ENCODE measurements around the gene MINAR1.
"Not testable (repeated sequence)": the region's sequence is repeated elsewhere in the genome, so short reads cannot be mapped to it uniquely, and the experiment has no call there.

Gene MINAR1

GRCh38 chr15:79431636-79432344 lies at the start of gene MINAR1:
TSS of gene MINAR1 (plus strand) at chr15:79432336. CDS start at chr15:79456148, 23,812 bp downstream.
- no peak for DNase-seq

GRCh38 chr15:79394231-79394630 lies 37.9 kb upstream of the MINAR1 start:
- DNase-seq: no peak

GRCh38 chr15:79396850-79397249 lies 35.3 kb upstream of the MINAR1 start:
- no peak for DNase-seq

GRCh38 chr15:79397269-79397910 lies 34.7 kb upstream of the MINAR1 start:
- no peak for DNase-seq

GRCh38 chr15:79399606-79400005 lies 32.5 kb upstream of the MINAR1 start:
- DNase-seq: no peak

GRCh38 chr15:79400650-79401049 lies 31.5 kb upstream of the MINAR1 start:
- DNase-seq: no peak

GRCh38 chr15:79401301-79401700 lies 30.8 kb upstream of the MINAR1 start:
- DNase-seq: no peak

GRCh38 chr15:79402136-79402535 lies 30.0 kb upstream of the MINAR1 start:
- no peak for DNase-seq

- DNase-seq: no peak
Observed at GRCh38 chr15:79403501-79403900, 28.6 kb upstream of the MINAR1 start.

GRCh38 chr15:79406210-79406609 lies 25.9 kb upstream of the MINAR1 start:
- DNase-seq: no peak

GRCh38 chr15:79408041-79408440 lies 24.1 kb upstream of the MINAR1 start:
- no peak for DNase-seq

GRCh38 chr15:79410237-79410636 lies 21.9 kb upstream of the MINAR1 start:
- DNase-seq: no peak

- no peak for DNase-seq
Observed at GRCh38 chr15:79412010-79412409, 20.1 kb upstream of the MINAR1 start.

GRCh38 chr15:79412429-79412828 lies 19.7 kb upstream of the MINAR1 start:
- DNase-seq: no peak

GRCh38 chr15:79416876-79417275 lies 15.3 kb upstream of the MINAR1 start:
- DNase-seq: no peak

- DNase-seq: no peak
Observed at GRCh38 chr15:79418693-79419279, 13.3 kb upstream of the MINAR1 start.

- no peak for DNase-seq
Observed at GRCh38 chr15:79425591-79426295, 6.4 kb upstream of the MINAR1 start.

GRCh38 chr15:79426899-79427298 lies 5.2 kb upstream of the MINAR1 start:
- not testable (repeated sequence) for DNase-seq

- DNase-seq: no peak
Observed at GRCh38 chr15:79427781-79428598, 4.1 kb upstream of the MINAR1 start.

GRCh38 chr15:79430901-79431635 lies 1.1 kb upstream of the MINAR1 start:
- no peak for DNase-seq

GRCh38 chr15:79432345-79433275 lies 474 bp downstream of the MINAR1 start:
- DNase-seq: no peak
